ENCODE data around the gene MARCHF2.

- no peak for TF ChIP-seq CTBP1 (IDR thresholded peaks at IDR 0.05; ENCODE audit: borderline replicate concordance)
- no peak for TF ChIP-seq ZNF384 (IDR thresholded peaks at IDR 0.05)
- no peak for TF ChIP-seq SUZ12 (IDR thresholded peaks at IDR 0.05)
- TF ChIP-seq FOXM1 (IDR thresholded peaks at IDR 0.05; ENCODE audit: borderline replicate concordance): no peak
- no peak for TF ChIP-seq SP1 (IDR thresholded peaks at IDR 0.05)
- no peak for TF ChIP-seq HDGF (IDR thresholded peaks at IDR 0.05; ENCODE audit: borderline replicate concordance)
These were observed 55.8 kb downstream of the MARCHF2 start for GRCh38 chr19:8468761-8469373.
